HEK293 (cell line): Measurements from ENCODE around the gene ITGA7.

ENCODE experiments used
- SALL2 ChIP-seq: fragments of 450-650 bp; formaldehyde crosslinking; IDR thresholded peaks from 2 replicates; pipeline ENCODE4 v1.5.0; 2017; ENCODE audit warnings: missing biosample characterization, mild to moderate bottlenecking, missing genetic modification characterization, borderline replicate concordance
- SCRT1 ChIP-seq: fragments of 450-650 bp; formaldehyde crosslinking; IDR thresholded peaks from 2 replicates; pipeline ENCODE4 v1.5.1; 2016; ENCODE audit warnings: missing biosample characterization, missing genetic modification characterization, borderline replicate concordance
- SP2 ChIP-seq: fragments of 450-650 bp; formaldehyde crosslinking; IDR thresholded peaks from 2 replicates; pipeline ENCODE4 v1.5.1; 2016; ENCODE audit warnings: missing biosample characterization, missing genetic modification characterization
- SP3 ChIP-seq: fragments of 450-650 bp; formaldehyde crosslinking; IDR thresholded peaks from 2 replicates; pipeline ENCODE4 v1.5.1; 2016; ENCODE audit warnings: missing biosample characterization, missing genetic modification characterization
- ZBTB17 ChIP-seq: fragments of 450-650 bp; formaldehyde crosslinking; IDR thresholded peaks from 2 replicates; pipeline ENCODE4 v1.5.1; 2016; ENCODE audit warnings: missing biosample characterization, missing genetic modification characterization
- ZBTB20 ChIP-seq: fragments of 450-650 bp; formaldehyde crosslinking; IDR thresholded peaks from 2 replicates; pipeline ENCODE4 v1.5.1; 2016; ENCODE audit warnings: missing biosample characterization, missing genetic modification characterization
- ZEB2 ChIP-seq: fragments of 450-650 bp; formaldehyde crosslinking; IDR thresholded peaks from 2 replicates; pipeline ENCODE4 v1.5.1; 2016; ENCODE audit warnings: missing biosample characterization, missing genetic modification characterization
- ZFHX2 ChIP-seq: fragments of 450-650 bp; formaldehyde crosslinking; conservative IDR thresholded peaks from 2 replicates; pipeline ENCODE4 v1.5.1; 2016; ENCODE audit warnings: missing biosample characterization, missing genetic modification characterization
- ZIC2 ChIP-seq: fragments of 450-650 bp; formaldehyde crosslinking; IDR thresholded peaks from 2 replicates; pipeline ENCODE4 v1.5.1; 2016; ENCODE audit warnings: missing biosample characterization, missing genetic modification characterization
- ZNF175 ChIP-seq: fragments of 450-650 bp; formaldehyde crosslinking; IDR thresholded peaks from 2 replicates; pipeline ENCODE4 v1.5.1; 2016; ENCODE audit warnings: missing biosample characterization, missing genetic modification characterization
- ZNF2 ChIP-seq: fragments of 450-650 bp; formaldehyde crosslinking; IDR thresholded peaks from 2 replicates; pipeline ENCODE4 v1.5.1; 2016; ENCODE audit warnings: missing biosample characterization, missing genetic modification characterization
- ZNF324 ChIP-seq: fragments of 450-650 bp; formaldehyde crosslinking; IDR thresholded peaks from 2 replicates; pipeline ENCODE4 v1.5.1; 2016; ENCODE audit warnings: missing biosample characterization, missing genetic modification characterization
- ZNF416 ChIP-seq: fragments of 450-650 bp; formaldehyde crosslinking; IDR thresholded peaks from 2 replicates; pipeline ENCODE4 v1.5.1; 2016; ENCODE audit warnings: missing biosample characterization, missing genetic modification characterization
- ZNF510 ChIP-seq: fragments of 450-650 bp; formaldehyde crosslinking; IDR thresholded peaks from 2 replicates; pipeline ENCODE4 v1.5.1; 2018; ENCODE audit warnings: mild to moderate bottlenecking, missing genetic modification characterization, missing biosample characterization; ENCODE audit not compliant: insufficient replicate concordance
- ZNF600 ChIP-seq: fragments of 450-650 bp; formaldehyde crosslinking; IDR thresholded peaks from 2 replicates; pipeline ENCODE4 v1.5.1; 2016; ENCODE audit warnings: missing biosample characterization, missing genetic modification characterization
- ZNF660 ChIP-seq: fragments of 450-650 bp; IDR thresholded peaks from 2 replicates; pipeline ENCODE4 v1.5.1; 2018; ENCODE audit warnings: missing biosample characterization, mild to moderate bottlenecking, missing genetic modification characterization
- TF ChIP-seq, protein P1 (sequence below): fragments of 450-650 bp; formaldehyde crosslinking; IDR thresholded peaks from 2 replicates; pipeline ENCODE4 v1.5.1; 2017; ENCODE audit warnings: missing biosample characterization, missing genetic modification characterization
- TF ChIP-seq, protein P2 (sequence below): IDR thresholded peaks from 2 replicates; pipeline ENCODE4 v1.6.1; 2011; ENCODE audit warnings: mild to moderate bottlenecking, low read depth, low read length, borderline replicate concordance
- TF ChIP-seq, protein P3 (sequence below): fragments of 450-650 bp; formaldehyde crosslinking; IDR thresholded peaks from 2 replicates; pipeline ENCODE4 v1.5.1; 2016; ENCODE audit warnings: missing biosample characterization, missing genetic modification characterization
- TF ChIP-seq, protein P4 (sequence below): fragments of 450-650 bp; formaldehyde crosslinking; IDR thresholded peaks from 2 replicates; pipeline ENCODE4 v1.5.1; 2016; ENCODE audit warnings: missing biosample characterization, missing genetic modification characterization
- TF ChIP-seq, protein P5 (sequence below): fragments of 450-650 bp; formaldehyde crosslinking; IDR thresholded peaks from 2 replicates; pipeline ENCODE4 v1.5.1; 2016; ENCODE audit warnings: missing biosample characterization, missing genetic modification characterization
- TF ChIP-seq, protein P6 (sequence below): fragments of 450-650 bp; formaldehyde crosslinking; optimal IDR thresholded peaks from 2 replicates; pipeline ENCODE3; 2016; ENCODE audit warnings: missing biosample characterization, mild to moderate bottlenecking, missing genetic modification characterization
- TF ChIP-seq, protein P7 (sequence below): fragments of 450-650 bp; formaldehyde crosslinking; IDR thresholded peaks from 2 replicates; pipeline ENCODE4 v1.5.1; 2017; ENCODE audit warnings: missing biosample characterization, mild to moderate bottlenecking, missing genetic modification characterization, moderate library complexity
- TF ChIP-seq, protein P8 (sequence below): fragments of 450-650 bp; formaldehyde crosslinking; IDR thresholded peaks from 2 replicates; pipeline ENCODE4 v1.5.1; 2017; ENCODE audit warnings: missing biosample characterization, missing genetic modification characterization

The ITGA7 gene

DNA sequence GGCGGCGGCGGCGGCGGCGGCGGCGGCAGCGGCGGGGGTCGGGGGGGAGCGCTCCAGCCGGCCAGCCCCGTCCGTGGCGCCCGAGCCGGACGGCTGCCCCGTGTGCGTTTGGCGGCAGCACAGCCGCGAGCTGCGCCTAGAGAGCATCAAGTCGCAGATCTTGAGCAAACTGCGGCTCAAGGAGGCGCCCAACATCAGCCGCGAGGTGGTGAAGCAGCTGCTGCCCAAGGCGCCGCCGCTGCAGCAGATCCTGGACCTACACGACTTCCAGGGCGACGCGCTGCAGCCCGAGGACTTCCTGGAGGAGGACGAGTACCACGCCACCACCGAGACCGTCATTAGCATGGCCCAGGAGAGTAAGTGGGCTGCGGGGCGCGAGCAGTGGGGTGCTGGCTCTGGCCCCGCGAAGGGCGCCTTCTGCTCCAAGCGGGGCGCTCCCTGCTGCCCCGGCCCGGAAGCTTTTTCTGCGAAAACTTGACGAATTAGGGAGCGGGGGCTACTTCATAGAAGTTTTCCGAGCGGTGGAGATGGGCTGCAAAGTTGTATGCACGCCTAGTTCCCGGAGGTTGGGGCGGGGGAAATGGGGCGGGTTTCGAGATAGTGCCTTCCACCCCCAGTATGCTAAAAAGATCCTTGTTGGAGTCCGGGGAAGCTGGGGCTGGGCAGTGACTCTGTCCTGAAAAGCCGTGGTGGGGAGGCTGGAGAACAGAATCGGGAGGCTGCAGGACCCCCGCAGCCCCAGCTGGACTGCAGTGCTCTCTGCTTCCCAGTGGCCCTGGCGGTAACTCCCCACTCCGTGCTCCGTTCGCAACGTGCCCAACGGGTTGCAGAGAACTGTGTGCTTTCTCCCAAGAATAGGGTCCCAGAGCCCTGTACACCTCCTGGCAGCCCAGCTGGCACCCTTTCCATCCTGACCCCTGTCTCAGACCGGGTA is 36.0 kb upstream of the ITGA7 start (continued):
- 0 out of 2 replicates have a peak, but pooled peaks have one; percentile 57 for TF ChIP-seq ZNF324
- TF ChIP-seq ZNF510 (tag by site-specific recombination): no peak
- TF ChIP-seq, protein P1, sequence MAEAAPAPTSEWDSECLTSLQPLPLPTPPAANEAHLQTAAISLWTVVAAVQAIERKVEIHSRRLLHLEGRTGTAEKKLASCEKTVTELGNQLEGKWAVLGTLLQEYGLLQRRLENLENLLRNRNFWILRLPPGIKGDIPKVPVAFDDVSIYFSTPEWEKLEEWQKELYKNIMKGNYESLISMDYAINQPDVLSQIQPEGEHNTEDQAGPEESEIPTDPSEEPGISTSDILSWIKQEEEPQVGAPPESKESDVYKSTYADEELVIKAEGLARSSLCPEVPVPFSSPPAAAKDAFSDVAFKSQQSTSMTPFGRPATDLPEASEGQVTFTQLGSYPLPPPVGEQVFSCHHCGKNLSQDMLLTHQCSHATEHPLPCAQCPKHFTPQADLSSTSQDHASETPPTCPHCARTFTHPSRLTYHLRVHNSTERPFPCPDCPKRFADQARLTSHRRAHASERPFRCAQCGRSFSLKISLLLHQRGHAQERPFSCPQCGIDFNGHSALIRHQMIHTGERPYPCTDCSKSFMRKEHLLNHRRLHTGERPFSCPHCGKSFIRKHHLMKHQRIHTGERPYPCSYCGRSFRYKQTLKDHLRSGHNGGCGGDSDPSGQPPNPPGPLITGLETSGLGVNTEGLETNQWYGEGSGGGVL (tag by site-specific recombination): peak; percentile 45; the same call in 1 of the 2 replicates
- TF ChIP-seq, protein P2, sequence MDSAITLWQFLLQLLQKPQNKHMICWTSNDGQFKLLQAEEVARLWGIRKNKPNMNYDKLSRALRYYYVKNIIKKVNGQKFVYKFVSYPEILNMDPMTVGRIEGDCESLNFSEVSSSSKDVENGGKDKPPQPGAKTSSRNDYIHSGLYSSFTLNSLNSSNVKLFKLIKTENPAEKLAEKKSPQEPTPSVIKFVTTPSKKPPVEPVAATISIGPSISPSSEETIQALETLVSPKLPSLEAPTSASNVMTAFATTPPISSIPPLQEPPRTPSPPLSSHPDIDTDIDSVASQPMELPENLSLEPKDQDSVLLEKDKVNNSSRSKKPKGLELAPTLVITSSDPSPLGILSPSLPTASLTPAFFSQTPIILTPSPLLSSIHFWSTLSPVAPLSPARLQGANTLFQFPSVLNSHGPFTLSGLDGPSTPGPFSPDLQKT: no peak
- TF ChIP-seq ZBTB20 (tag by site-specific recombination): peak; percentile 64; the same call in 1 of the 2 replicates
- TF ChIP-seq, protein P3, sequence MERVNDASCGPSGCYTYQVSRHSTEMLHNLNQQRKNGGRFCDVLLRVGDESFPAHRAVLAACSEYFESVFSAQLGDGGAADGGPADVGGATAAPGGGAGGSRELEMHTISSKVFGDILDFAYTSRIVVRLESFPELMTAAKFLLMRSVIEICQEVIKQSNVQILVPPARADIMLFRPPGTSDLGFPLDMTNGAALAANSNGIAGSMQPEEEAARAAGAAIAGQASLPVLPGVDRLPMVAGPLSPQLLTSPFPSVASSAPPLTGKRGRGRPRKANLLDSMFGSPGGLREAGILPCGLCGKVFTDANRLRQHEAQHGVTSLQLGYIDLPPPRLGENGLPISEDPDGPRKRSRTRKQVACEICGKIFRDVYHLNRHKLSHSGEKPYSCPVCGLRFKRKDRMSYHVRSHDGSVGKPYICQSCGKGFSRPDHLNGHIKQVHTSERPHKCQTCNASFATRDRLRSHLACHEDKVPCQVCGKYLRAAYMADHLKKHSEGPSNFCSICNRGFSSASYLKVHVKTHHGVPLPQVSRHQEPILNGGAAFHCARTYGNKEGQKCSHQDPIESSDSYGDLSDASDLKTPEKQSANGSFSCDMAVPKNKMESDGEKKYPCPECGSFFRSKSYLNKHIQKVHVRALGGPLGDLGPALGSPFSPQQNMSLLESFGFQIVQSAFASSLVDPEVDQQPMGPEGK (tag by site-specific recombination): peak; percentile 68; the same call in 1 of the 2 replicates
- TF ChIP-seq ZEB2 (tag by site-specific recombination): 0 out of 2 replicates have a peak, but pooled peaks have one; percentile 24
- peak; percentile 37 for TF ChIP-seq ZFHX2 (tag by site-specific recombination)
- peak; percentile 63 for TF ChIP-seq ZBTB17 (tag by site-specific recombination)
- TF ChIP-seq, protein P4, sequence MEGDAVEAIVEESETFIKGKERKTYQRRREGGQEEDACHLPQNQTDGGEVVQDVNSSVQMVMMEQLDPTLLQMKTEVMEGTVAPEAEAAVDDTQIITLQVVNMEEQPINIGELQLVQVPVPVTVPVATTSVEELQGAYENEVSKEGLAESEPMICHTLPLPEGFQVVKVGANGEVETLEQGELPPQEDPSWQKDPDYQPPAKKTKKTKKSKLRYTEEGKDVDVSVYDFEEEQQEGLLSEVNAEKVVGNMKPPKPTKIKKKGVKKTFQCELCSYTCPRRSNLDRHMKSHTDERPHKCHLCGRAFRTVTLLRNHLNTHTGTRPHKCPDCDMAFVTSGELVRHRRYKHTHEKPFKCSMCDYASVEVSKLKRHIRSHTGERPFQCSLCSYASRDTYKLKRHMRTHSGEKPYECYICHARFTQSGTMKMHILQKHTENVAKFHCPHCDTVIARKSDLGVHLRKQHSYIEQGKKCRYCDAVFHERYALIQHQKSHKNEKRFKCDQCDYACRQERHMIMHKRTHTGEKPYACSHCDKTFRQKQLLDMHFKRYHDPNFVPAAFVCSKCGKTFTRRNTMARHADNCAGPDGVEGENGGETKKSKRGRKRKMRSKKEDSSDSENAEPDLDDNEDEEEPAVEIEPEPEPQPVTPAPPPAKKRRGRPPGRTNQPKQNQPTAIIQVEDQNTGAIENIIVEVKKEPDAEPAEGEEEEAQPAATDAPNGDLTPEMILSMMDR: peak; percentile 73
- no peak for TF ChIP-seq SCRT1 (tag by site-specific recombination)
- TF ChIP-seq ZNF660 (tag by site-specific recombination): no peak
- no peak for TF ChIP-seq ZNF175
- TF ChIP-seq ZNF2 (tag by site-specific recombination): 0 out of 2 replicates have a peak, but pooled peaks have one; percentile 60
- peak; percentile 15; the same call in 1 of the 2 replicates for TF ChIP-seq SP2 (tag by site-specific recombination)
- TF ChIP-seq, protein P5, sequence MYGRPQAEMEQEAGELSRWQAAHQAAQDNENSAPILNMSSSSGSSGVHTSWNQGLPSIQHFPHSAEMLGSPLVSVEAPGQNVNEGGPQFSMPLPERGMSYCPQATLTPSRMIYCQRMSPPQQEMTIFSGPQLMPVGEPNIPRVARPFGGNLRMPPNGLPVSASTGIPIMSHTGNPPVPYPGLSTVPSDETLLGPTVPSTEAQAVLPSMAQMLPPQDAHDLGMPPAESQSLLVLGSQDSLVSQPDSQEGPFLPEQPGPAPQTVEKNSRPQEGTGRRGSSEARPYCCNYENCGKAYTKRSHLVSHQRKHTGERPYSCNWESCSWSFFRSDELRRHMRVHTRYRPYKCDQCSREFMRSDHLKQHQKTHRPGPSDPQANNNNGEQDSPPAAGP (tag by site-specific recombination): no peak
- 0 out of 2 replicates have a peak, but pooled peaks have one; percentile 25 for TF ChIP-seq SP3 (tag by site-specific recombination)
- TF ChIP-seq, protein P6, sequence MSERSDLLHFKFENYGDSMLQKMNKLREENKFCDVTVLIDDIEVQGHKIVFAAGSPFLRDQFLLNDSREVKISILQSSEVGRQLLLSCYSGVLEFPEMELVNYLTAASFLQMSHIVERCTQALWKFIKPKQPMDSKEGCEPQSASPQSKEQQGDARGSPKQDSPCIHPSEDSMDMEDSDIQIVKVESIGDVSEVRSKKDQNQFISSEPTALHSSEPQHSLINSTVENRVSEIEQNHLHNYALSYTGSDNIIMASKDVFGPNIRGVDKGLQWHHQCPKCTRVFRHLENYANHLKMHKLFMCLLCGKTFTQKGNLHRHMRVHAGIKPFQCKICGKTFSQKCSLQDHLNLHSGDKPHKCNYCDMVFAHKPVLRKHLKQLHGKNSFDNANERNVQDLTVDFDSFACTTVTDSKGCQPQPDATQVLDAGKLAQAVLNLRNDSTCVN (tag by site-specific recombination): peak; percentile 69
- TF ChIP-seq, protein P7, sequence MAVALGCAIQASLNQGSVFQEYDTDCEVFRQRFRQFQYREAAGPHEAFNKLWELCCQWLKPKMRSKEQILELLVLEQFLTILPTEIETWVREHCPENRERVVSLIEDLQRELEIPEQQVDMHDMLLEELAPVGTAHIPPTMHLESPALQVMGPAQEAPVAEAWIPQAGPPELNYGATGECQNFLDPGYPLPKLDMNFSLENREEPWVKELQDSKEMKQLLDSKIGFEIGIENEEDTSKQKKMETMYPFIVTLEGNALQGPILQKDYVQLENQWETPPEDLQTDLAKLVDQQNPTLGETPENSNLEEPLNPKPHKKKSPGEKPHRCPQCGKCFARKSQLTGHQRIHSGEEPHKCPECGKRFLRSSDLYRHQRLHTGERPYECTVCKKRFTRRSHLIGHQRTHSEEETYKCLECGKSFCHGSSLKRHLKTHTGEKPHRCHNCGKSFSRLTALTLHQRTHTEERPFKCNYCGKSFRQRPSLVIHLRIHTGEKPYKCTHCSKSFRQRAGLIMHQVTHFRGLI (tag by site-specific recombination): peak; percentile 91
- TF ChIP-seq, protein P8, sequence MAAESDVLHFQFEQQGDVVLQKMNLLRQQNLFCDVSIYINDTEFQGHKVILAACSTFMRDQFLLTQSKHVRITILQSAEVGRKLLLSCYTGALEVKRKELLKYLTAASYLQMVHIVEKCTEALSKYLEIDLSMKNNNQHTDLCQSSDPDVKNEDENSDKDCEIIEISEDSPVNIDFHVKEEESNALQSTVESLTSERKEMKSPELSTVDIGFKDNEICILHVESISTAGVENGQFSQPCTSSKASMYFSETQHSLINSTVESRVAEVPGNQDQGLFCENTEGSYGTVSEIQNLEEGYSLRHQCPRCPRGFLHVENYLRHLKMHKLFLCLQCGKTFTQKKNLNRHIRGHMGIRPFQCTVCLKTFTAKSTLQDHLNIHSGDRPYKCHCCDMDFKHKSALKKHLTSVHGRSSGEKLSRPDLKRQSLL (tag by site-specific recombination): peak; percentile 94
- no peak for TF ChIP-seq ZNF416 (tag by site-specific recombination)
- peak; percentile 70; the same call in 1 of the 2 replicates for TF ChIP-seq ZNF600 (tag by site-specific recombination)
- TF ChIP-seq ZIC2 (tag by site-specific recombination): no peak; the same call in 1 of the 2 replicates
- no peak for TF ChIP-seq SALL2 (tag by site-specific recombination)
